GM13977 (cell line): ENCODE measurements around the gene OBSCN.

Experiments used
- DNase-seq: peaks from one replicate; pipeline ENCODE4 v3.0.0; 2012; ENCODE audit warnings: low spot score
- in situ Hi-C: fragments of 300-500 bp; cut with MboI; formaldehyde crosslinking; loops from one replicate; pipeline ENCODE4 v1.12.0; 2022; ENCODE audit warnings: low sequenced_read_pairs, low pct_unique_long_range_greater_than_20kb, mixed read lengths, inconsistent platforms; ENCODE audit not compliant: unreplicated experiment
- TF ChIP-seq, protein P1 (sequence below): IDR thresholded peaks from 2 replicates; pipeline ENCODE4 v1.5.1; 2012; ENCODE audit warnings: mild to moderate bottlenecking, control low read depth; ENCODE audit not compliant: insufficient read depth; ENCODE audit errors: extremely low read depth, missing control alignments

The OBSCN gene

DNA sequence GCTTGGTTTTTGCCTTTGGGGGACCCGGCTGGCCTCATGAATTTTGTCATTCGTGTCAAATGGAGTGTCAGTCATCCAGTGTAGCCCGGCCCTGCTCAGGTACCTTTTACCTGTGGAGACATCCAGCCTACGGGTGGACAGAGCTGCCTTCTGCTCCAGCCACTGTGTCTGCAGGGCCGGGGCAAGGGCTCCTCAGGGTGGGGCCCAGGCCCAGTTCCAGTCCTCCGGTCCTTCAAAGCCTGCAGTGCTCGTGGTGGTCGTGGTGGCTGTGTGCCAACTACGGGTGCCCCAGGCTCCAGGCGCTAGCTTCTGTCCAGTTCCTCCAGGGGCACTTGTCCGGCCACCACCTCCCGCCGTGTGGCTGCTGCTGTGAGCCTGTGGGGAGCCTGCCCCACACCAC lies 144.0 kb downstream of the OBSCN start:
- no peak for DNase-seq
- in situ Hi-C loops: no loop called here
- TF ChIP-seq, protein P1, sequence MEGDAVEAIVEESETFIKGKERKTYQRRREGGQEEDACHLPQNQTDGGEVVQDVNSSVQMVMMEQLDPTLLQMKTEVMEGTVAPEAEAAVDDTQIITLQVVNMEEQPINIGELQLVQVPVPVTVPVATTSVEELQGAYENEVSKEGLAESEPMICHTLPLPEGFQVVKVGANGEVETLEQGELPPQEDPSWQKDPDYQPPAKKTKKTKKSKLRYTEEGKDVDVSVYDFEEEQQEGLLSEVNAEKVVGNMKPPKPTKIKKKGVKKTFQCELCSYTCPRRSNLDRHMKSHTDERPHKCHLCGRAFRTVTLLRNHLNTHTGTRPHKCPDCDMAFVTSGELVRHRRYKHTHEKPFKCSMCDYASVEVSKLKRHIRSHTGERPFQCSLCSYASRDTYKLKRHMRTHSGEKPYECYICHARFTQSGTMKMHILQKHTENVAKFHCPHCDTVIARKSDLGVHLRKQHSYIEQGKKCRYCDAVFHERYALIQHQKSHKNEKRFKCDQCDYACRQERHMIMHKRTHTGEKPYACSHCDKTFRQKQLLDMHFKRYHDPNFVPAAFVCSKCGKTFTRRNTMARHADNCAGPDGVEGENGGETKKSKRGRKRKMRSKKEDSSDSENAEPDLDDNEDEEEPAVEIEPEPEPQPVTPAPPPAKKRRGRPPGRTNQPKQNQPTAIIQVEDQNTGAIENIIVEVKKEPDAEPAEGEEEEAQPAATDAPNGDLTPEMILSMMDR: no peak

DNA sequence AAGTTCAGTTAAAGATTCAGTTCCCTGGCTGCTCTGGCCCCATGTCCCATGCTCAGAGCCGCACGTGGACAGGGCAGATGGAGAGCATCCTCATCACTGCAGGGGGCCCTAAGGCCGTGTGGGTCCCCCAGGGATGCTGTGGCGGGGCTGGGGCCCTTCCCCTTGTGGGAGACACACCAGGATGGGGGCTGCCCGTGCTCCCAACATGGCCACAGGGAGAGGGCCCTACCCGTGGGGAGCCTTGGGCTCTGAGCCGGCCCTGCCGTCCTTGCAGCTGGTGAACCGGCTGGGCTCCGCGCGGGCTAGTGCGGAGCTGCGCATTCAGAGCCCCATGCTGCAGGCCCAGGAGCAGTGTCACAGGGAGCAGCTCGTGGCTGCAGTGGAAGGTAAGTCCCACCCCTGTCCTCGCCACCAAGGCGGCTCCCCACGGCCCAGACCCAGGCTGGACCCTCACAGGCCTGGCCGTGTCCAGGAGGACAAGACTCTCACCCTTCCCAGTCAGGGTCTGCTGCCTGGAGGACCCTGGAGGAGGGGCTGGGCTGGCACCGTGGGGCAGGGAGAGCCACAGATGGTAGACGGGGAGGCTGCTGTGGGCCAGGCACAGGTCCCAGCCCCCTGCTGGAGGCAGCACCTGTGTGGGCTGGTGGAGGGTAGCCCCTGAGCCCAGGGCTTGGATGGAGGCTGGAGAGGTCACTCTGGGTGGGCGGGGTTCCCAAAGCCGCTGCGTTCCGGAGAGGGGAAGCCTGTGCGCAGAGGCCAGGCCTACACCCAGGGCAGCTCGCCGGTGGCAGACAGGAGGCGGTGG lies 145.0 kb downstream of the OBSCN start:
- no peak for DNase-seq
- in situ Hi-C loops: no loop called here
- TF ChIP-seq, protein P1: no peak

DNA sequence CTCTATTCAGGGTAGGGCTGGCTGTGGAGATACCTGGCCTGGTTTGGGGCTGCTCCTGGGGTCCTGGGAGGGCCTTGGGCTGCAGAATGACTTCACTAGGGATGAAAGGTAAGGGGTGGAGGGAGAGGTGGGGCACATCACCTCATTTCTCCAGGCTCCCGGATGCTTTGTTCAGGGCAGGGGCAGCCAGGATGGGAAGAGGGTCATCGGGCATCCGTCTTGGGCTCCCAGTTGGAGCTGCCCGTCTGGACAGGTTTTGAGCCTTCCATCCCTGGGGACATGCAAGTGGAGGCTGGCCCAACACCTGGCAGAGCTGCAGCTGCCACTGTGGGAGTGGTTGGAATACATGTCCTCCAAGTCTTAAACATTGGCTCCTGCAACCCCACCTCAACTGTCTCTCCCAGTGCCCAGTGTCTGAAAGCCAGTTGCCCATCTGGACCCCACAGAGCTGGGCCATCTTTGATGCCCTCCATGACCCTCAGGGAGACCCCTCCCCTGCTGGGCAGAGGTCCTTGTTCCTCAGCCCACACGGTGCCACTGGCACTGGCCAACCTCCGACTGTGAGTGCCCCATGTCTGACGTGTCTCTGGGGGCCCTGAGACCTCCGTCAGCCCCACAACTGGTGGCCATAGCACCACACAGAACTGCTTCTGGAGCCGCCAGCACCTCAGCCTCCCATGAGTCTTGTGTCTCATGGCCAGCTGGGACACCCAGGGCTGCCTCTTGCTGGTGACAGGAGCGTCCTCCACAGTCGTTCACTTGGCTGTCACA lies 145.9 kb downstream of the OBSCN start:
- in situ Hi-C loops: no loop called here
- DNase-seq: no peak
- TF ChIP-seq, protein P1: no peak

DNA sequence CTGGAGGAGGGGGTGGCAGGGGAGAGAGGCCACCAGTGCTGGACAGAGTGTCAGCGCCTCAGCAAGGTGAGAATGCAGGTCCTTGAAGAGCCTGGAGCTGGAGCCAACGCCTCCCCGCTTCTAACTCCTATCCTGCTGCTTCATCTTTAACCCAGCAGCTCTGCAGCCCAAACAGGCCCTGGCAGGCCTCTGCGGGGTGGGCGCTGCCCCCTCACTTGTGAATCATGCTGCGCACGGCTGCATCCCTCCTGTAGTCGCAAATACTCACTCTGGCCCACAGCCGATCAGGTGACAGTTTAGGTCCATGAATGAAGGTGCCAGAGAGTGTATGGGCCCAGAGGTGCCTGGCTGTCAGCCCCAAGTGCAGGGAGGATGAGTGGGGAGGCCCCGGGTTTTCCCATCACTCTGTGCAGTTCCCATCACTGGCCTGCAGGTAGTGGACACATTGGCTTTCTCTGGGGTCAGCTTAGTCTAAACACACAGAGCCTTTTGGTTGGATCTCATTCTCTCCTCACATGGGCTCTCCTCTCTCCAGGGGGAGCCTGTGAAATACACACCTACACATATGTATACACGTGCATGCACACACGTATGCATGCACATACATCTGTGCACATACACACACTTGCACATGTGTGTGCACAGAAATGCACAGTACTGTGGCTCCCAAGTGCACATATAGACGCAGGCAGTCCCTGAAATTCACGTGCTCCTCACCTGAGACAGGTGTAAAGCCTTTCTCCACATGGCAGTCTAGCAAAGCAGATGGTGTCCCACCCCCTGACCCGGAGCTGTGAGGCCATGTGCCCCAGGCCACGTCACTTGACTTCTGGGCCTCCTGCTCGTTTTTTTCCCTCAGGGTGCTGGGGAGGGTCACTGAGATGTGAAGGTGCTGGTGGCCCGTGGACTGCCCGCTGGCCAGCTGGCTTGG lies 146.8 kb downstream of the OBSCN start:
- TF ChIP-seq, protein P1: no peak
- no peak for DNase-seq
- in situ Hi-C loops: no loop called here

DNA sequence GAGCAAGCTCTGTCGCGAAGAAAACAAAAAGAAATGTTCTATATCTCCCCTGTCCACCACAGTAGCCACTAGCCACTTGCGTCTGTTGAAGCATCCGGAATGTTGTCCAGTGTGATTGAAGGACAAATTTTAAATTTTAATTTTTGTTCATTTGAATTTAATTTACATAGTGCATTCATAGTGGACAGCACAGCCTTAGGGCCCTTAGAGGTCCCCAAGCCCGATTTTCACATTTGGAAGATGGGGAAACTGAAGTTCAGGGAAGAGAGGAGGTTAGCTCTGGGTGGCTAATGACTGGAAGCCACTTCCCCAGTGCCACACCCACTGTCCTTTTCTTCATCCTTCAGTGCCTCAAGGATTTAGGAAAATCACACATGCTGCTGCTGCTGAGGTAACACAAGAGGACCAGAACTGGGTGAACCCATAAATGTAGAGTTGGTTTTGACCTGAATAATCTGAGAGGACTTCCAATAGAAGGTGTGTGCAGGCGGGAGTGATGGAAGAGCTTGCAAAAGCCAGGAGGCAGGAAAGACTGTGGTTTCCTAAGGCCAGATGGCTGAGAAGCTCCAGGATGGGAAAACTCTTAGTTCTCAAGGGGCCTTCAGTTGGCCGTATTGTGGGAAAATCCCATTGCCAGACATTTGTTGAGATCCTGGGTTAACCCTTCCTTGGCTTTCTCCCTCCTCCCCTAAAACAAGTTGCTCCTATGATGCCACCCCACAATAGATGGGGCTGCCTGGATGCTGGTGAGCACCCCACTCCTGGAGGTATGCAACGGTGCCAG lies 149.2 kb downstream of the OBSCN start:
- TF ChIP-seq, protein P1: no peak
- in situ Hi-C loops: no loop called here
- DNase-seq: no peak
